Measurements from ENCODE around the gene ACTN4.
A peak's percentile ranks its signal among the peaks of the same experiment; 100 is the strongest.

The ACTN4 gene

GRCh38 chr19:38701455-38702063, 54.1 kb downstream of the ACTN4 start:
- TF ChIP-seq ZFX (IDR thresholded peaks at IDR 0.05; ENCODE audit: borderline replicate concordance), result no peak
- no peak overlapping the region for H3K27ac ChIP-seq

- TF ChIP-seq ZFX (IDR thresholded peaks at IDR 0.05; ENCODE audit: borderline replicate concordance), result no peak
- TF ChIP-seq CTCF (IDR thresholded peaks at IDR 0.05), result no peak
- no peak overlapping the region for H3K27ac ChIP-seq
Observed at GRCh38 chr19:38702278-38702677, 54.8 kb downstream of the ACTN4 start.

- no peak overlapping the region for H3K27ac ChIP-seq
- TF ChIP-seq ZFX (IDR thresholded peaks at IDR 0.05; ENCODE audit: borderline replicate concordance) (no peak), CTCF (IDR thresholded peaks at IDR 0.05) (no peak)
Observed at GRCh38 chr19:38703509-38703908, 56.1 kb downstream of the ACTN4 start.

GRCh38 chr19:38704488-38705026, 57.1 kb downstream of the ACTN4 start:
- H3K27ac ChIP-seq, result no peak overlapping the region
- TF ChIP-seq CTCF (IDR thresholded peaks at IDR 0.05) (no peak), ZFX (IDR thresholded peaks at IDR 0.05; ENCODE audit: borderline replicate concordance) (no peak)

- TF ChIP-seq CTCF (IDR thresholded peaks at IDR 0.05) (no peak), ZFX (IDR thresholded peaks at IDR 0.05; ENCODE audit: borderline replicate concordance) (no peak)
- peak overlapping the region; percentile 54 for H3K27ac ChIP-seq
Observed at GRCh38 chr19:38705197-38706019, 58.0 kb downstream of the ACTN4 start.

- peak overlapping the region; percentile 54 for H3K27ac ChIP-seq
- TF ChIP-seq CTCF (IDR thresholded peaks at IDR 0.05), result no peak
- no peak for TF ChIP-seq ZFX (IDR thresholded peaks at IDR 0.05; ENCODE audit: borderline replicate concordance)
Observed at GRCh38 chr19:38706792-38707511, 59.5 kb downstream of the ACTN4 start.

- peak overlapping the region; percentile 54 for H3K27ac ChIP-seq
- no peak for TF ChIP-seq CTCF (IDR thresholded peaks at IDR 0.05)
- TF ChIP-seq ZFX (IDR thresholded peaks at IDR 0.05; ENCODE audit: borderline replicate concordance), result no peak
Observed at GRCh38 chr19:38707512-38708114, 60.2 kb downstream of the ACTN4 start.
